Stomach (tissue), 9 donors: ENCODE results near the gene RPL41. TPM values are rescaled to one million over a fixed set of nuclear protein-coding genes. Genes with fewer than 3 reads are reported as not detected.
A peak's percentile ranks its signal among the peaks of the same experiment; 100 is the strongest.

ENCODE experiments used
- DNase-seq, 2 donors: peaks; one replicate each; pipeline versions ENCODE4 v3.0.0 to v3.0.0-alpha.2; 2013 to 2019
- H3K27ac ChIP-seq, 5 donors: fragments of 200-600 bp in 4 of 5; sonication (generic) in 4 of 5; one replicate each; pipeline ENCODE4 v1.5.1; 2013 to 2019; ENCODE audit warnings: mild to moderate bottlenecking in 1 of 5, moderate library complexity in 1 of 5
- H3K27me3 ChIP-seq, 3 donors: fragments of 200-600 bp; sonication (generic); one replicate each; pipeline ENCODE4 v1.5.1; 2017 to 2019; ENCODE audit warnings: mixed run types in 1 of 3
- H3K36me3 ChIP-seq, 4 donors: fragments of 200-600 bp; sonication (generic); 1 replicate in 3 of 4; 2 replicates in 1 of 4; pipeline ENCODE4 v1.5.1; 2016 to 2019
- H3K4me1 ChIP-seq, 4 donors: fragments of 200-600 bp; sonication (generic); one replicate each; pipeline ENCODE4 v1.5.1; 2016 to 2019
- H3K4me3 ChIP-seq, 4 donors: fragments of 200-600 bp; sonication (generic) in 3 of 4; one replicate each; pipeline ENCODE4 v1.5.1; 2016 to 2019; ENCODE audit warnings: mild to moderate bottlenecking in 1 of 4
- H3K9me3 ChIP-seq, 4 donors: fragments of 200-600 bp; sonication (generic); one replicate each; pipeline ENCODE4 v1.5.1; 2016 to 2019
- CTCF ChIP-seq, 7 experiments: fragments of 450-650 bp in 4 of 7; fragments of 200-600 bp in 3 of 7; sonication (generic) in 3 of 7; IDR thresholded peaks; one replicate each; pipeline ENCODE4 v1.5.1; 2016 to 2019; ENCODE audit warnings: antibody characterized with exemption in 7 of 7, control low read depth in 2 of 7, mild to moderate bottlenecking in 1 of 7
- EP300 ChIP-seq: sonication (generic); formaldehyde crosslinking; IDR thresholded peaks from one replicate; pipeline ENCODE4 v1.6.1; 2017; ENCODE audit warnings: antibody characterized with exemption
- POLR2A ChIP-seq, 4 donors: fragments of 450-650 bp; IDR thresholded peaks; one replicate each; pipeline ENCODE4 v1.6.1; 2016; ENCODE audit warnings: antibody characterized with exemption in 4 of 4, control low read depth in 2 of 4, mild to moderate bottlenecking in 1 of 4, moderate library complexity in 1 of 4
- POLR2AphosphoS5 ChIP-seq, 3 donors: sonication (generic); formaldehyde crosslinking; IDR thresholded peaks; one replicate each; pipeline ENCODE4 v1.6.1; 2016; ENCODE audit warnings: antibody characterized with exemption in 3 of 3
- WGBS, 5 donors: extraction: QIAGEN DNeasy Blood & Tissue Kit in 3 of 5; methylation state at CpG; one replicate each; pipeline versions ENCODE4 v1.1.5 to v1.1.7; 2013 to 2018; 5-methylcytosine and 5-hydroxymethylcytosine counted together
- intact Hi-C: fragments of 100-400 bp; cut with DNase I; formaldehyde crosslinking; loops from one replicate; pipeline ENCODE4 v1.15.1; 2023; ENCODE audit warnings: low total_unique reads
- polyA plus RNA-seq, 3 donors: library from polyadenylated mRNA; stranded (reverse); fragments of 200-250 nt; gene quantifications; one replicate each; pipeline ENCODE4 v1.2.3, GENCODE V29; 2013
- total RNA-seq, 5 donors: library from RNA; depleted of rRNA; stranded (reverse); fragments of >200 nt; gene quantifications; one replicate each; pipeline versions ENCODE4 v1.1.0 to v1.2.3, GENCODE V29; 2014 to 2016
- donor health status: healthy with polysubstance abuse.
- donor health status: Bipolar disorder and iron deficiency.
- donor health status: healthy.

RPL41 gene
- total and polyA plus RNA-seq, 8 donors = 1,483 to 8,449 (median 3,157) TPM

GRCh38 chr12:56160193-56160763, 43.8 kb downstream of the RPL41 start:
- DNase-seq = peak in 1 of 2 donors; percentile 63
- WGBS, 5 donors = 20 to 33% (median 24%) methylated on average over 7 of the region's 7 CpGs
- Histone ChIP-seq H3K27me3 (no peaks in the 10 kb centered on the region), H3K27ac (peak overlapping the region; percentile 95 to 99 (median 97)), H3K9me3 (no peaks in the 10 kb centered on the region), H3K4me1 (peaks cover 31 to 69% (median 49%) of the 10 kb centered on the region in 4 donors), H3K4me3 (peak overlapping the region; percentile 71 to 85 (median 74)), H3K36me3 (peaks cover 59 to 61% (median 59%) of the 10 kb centered on the region in 4 donors)
- no peak for TF ChIP-seq EP300
- no peak for TF ChIP-seq POLR2AphosphoS5 (IDR thresholded peaks at IDR 0.05)
- TF ChIP-seq POLR2A (IDR thresholded peaks at IDR 0.05) = peak in 1 of 4 donors; percentile 8
- intact Hi-C loops = loop anchor here (5.0 kb wide), 1 partner anchor 38 kb away; no protein-coding TSS in a partner anchor

DNA sequence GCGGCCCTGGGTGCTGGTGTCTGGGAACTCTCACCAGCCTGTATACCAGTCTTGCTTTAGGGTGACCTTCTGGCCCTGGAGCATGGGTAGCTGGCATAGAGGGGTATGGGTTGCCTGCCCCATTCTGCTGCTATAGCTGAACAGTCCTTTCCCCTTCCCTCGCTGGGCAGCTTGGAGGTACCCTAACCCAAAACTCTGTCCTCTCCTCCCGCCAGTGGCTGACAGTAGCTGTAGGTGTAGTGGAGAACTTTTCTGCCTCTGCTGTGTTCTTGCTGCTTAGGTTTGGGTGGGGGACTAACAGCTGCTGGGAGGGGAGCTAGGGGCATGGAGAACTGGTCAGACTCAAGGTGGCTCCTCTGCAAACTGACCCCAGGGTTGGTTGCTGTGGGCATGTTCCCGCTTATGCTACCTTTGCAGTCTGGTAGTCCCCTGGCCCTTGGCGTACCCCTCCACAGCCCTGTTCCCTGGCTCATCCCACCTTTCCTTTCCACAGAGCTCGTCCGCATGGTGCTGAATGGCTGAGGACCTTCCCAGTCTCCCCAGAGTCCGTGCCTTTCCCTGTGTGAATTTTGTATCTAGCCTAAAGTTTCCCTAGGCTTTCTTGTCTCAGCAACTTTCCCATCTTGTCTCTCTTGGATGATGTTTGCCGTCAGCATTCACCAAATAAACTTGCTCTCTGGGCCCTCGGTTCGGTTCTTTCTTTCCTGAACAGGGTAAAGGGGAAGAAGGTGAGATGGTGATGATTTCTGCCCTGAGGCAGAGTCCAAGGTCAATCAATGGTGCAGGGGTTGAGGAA, 44.7 kb downstream of the RPL41 start:
- Histone ChIP-seq H3K4me1 (peaks cover 31 to 69% (median 49%) of the 10 kb centered on the region in 4 donors), H3K9me3 (no peaks in the 10 kb centered on the region), H3K36me3 (peaks cover 64 to 69% (median 67%) of the 10 kb centered on the region in 4 donors), H3K4me3 (peak overlapping the region; percentile 71 to 85 (median 74)), H3K27ac (peak overlapping the region; percentile 95 to 99 (median 97)), H3K27me3 (no peaks in the 10 kb centered on the region)
- WGBS, 5 donors = 56 to 71% (median 65%) methylated on average over 11 of the region's 11 CpGs
- intact Hi-C loops = loop anchor here (5.0 kb wide), 1 partner anchor 39 kb away; no protein-coding TSS in a partner anchor
- DNase-seq = peak in 1 of 2 donors; percentile 16
- no peak for TF ChIP-seq CTCF (IDR thresholded peaks at IDR 0.05)
- no peak for TF ChIP-seq EP300
- no peak for TF ChIP-seq POLR2AphosphoS5 (IDR thresholded peaks at IDR 0.05)
- TF ChIP-seq POLR2A (IDR thresholded peaks at IDR 0.05) = no peak

DNA sequence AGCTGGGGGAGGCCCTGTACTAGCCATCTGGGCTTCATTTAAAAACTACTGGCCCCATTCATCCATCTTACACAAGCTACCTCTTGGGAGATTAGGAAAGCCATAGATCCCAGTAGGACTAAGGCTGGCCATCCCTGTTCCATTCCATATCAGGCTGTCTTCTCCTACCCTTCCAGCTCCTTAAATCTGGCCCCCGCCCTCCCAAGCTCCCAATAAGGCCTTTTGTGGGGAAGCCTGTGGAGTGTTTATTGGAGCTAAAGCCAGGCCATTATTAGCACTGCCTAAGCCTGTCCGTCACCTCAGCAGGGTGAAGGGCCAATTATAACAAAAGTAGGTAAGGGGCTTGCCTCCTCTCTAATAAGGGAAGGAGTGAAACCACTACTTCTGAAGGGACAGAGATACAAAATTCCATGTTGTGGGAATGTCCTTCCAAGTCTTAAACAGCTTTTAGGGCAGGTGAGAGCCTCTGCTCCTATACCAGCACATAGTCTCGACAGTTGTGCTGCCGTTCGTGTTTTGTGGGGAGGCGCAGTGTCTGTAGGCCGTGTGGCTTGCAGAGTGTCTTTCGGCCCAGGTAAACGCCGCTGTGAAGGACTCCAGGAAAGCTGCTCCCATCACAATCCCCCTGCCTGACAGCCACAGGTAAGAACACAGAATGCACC, 45.4 kb downstream of the RPL41 start:
- Histone ChIP-seq H3K4me1 (peaks cover 31 to 62% (median 46%) of the 10 kb centered on the region in 4 donors), H3K9me3 (no peaks in the 10 kb centered on the region), H3K36me3 (peaks cover 71 to 76% (median 74%) of the 10 kb centered on the region in 4 donors), H3K4me3 (peak overlapping the region in 3 of 4 donors; percentile 71 to 85 (median 77)), H3K27ac (peak overlapping the region in 4 of 5 donors; percentile 95 to 99 (median 96)), H3K27me3 (no peaks in the 10 kb centered on the region)
- TF ChIP-seq POLR2AphosphoS5 (IDR thresholded peaks at IDR 0.05) (peak in 1 of 3 donors; percentile 1), POLR2A (IDR thresholded peaks at IDR 0.05) (no peak), CTCF (IDR thresholded peaks at IDR 0.05) (no peak), EP300 (no peak)
- intact Hi-C loops = loop anchor here (5.0 kb wide), 1 partner anchor 40 kb away; no protein-coding TSS in a partner anchor
- peak in 1 of 2 donors; percentile 29 for DNase-seq
- whole genome bisulfite sequencing, 5 donors = 69 to 77% (median 72%) methylated on average over 10 of the region's 10 CpGs

- intact Hi-C loops = loop anchor here (5.0 kb wide), 1 partner anchor 40 kb away; no protein-coding TSS in a partner anchor
- WGBS, 5 donors = 41 to 61% (median 51%) methylated on average over 11 of the region's 11 CpGs
- peak in 1 of 2 donors; percentile 32 for DNase-seq
- Histone ChIP-seq H3K9me3 (no peaks in the 10 kb centered on the region), H3K27me3 (no peaks in the 10 kb centered on the region), H3K4me1 (peaks cover 31 to 54% (median 41%) of the 10 kb centered on the region in 4 donors), H3K4me3 (no peak overlapping the region), H3K36me3 (peaks cover 78 to 85% (median 83%) of the 10 kb centered on the region in 4 donors), H3K27ac (peak overlapping the region in 4 of 5 donors; percentile 49 to 99 (median 95))
- no peak for TF ChIP-seq POLR2A (IDR thresholded peaks at IDR 0.05)
- no peak for TF ChIP-seq CTCF (IDR thresholded peaks at IDR 0.05)
- peak in 2 of 3 donors; percentile 5 to 30 for TF ChIP-seq POLR2AphosphoS5 (IDR thresholded peaks at IDR 0.05)
Observed at GRCh38 chr12:56162468-56163290, 46.2 kb downstream of the RPL41 start.
